Psoas muscle (tissue), 8 donors: ENCODE measurements around the gene PRTFDC1. TPM values are rescaled to one million over a fixed set of nuclear protein-coding genes. Genes with fewer than 3 reads are reported as not detected.

Experiments
- ATAC-seq, 4 donors: fragments of 200-7000 bp; cut with Tn5 transposase; one replicate each; pipeline ENCODE4 v1.9.1; 2020; ENCODE audit warnings: moderate library complexity in 3 of 4, mild to moderate bottlenecking in 2 of 4
- DNase-seq, 2 donors: peaks; one replicate each; pipeline ENCODE4 v3.0.0-alpha.2; 2020
- H3K27ac ChIP-seq: fragments of 200-600 bp; one replicate; pipeline ENCODE4 v1.8.0; 2022
- H3K27me3 ChIP-seq, 3 donors: fragments of 200-600 bp in 1 of 3; one replicate each; pipeline versions ENCODE4 v1.6.1 to v1.8.0; 2013 to 2022; ENCODE audit warnings: low read length in 2 of 3, mild to moderate bottlenecking in 2 of 3, moderate library complexity in 1 of 3; ENCODE audit not compliant: insufficient read depth in 3 of 3
- H3K36me3 ChIP-seq, 2 donors: fragments of 200-600 bp in 1 of 2; one replicate each; pipeline versions ENCODE4 v1.6.1 to v1.8.0; 2013 to 2022; ENCODE audit warnings: low read depth in 1 of 2, mild to moderate bottlenecking in 1 of 2, moderate library complexity in 1 of 2; ENCODE audit not compliant: insufficient read depth in 1 of 2
- H3K4me1 ChIP-seq: fragments of 200-600 bp; one replicate; pipeline ENCODE4 v1.8.0; 2022
- H3K4me3 ChIP-seq: fragments of 200-600 bp; one replicate; pipeline ENCODE4 v1.8.0; 2022; ENCODE audit warnings: mild to moderate bottlenecking
- H3K9me3 ChIP-seq: fragments of 200-600 bp; one replicate; pipeline ENCODE4 v1.8.0; 2022
- CTCF ChIP-seq: fragments of 200-600 bp; IDR thresholded peaks from one replicate; pipeline ENCODE4 v1.8.0; 2022; ENCODE audit warnings: antibody characterized with exemption
- WGBS, 3 donors: extraction: QIAGEN DNeasy Blood & Tissue Kit; methylation state at CpG; one replicate each; pipeline versions ENCODE4 v1.1.6 to v1.1.7; 2013; 5-methylcytosine and 5-hydroxymethylcytosine counted together
- intact Hi-C, 2 donors: fragments of 100-400 bp; cut with DNase I; formaldehyde crosslinking; loops; one replicate each; pipeline versions ENCODE4 v1.11.0 to v1.14.2; 2022
- polyA plus RNA-seq, 3 donors: library from polyadenylated mRNA; stranded (reverse); fragments of 200-250 nt; gene quantifications; one replicate each; pipeline ENCODE4 v1.2.3, GENCODE V29; 2013
- total RNA-seq, 4 donors: library from RNA; stranded (reverse); fragmentation: NEBNext Ultra II Directional in 2 of 4; extraction: Animal tissue kit (Norgen Biotek cat#: 25700) in 2 of 4; gene quantifications; one replicate each; pipeline versions ENCODE4 v1.2.1 to v1.2.4, GENCODE V29; 2021 to 2023
- donor health status: healthy with polysubstance abuse.
- donor health status: DM: no; HTN: no; CAD: no; lungs with moderate emphysema.
- donor health status: Bipolar disorder and iron deficiency.
- donor health status: healthy.
- donor health status: DM: yes; HTN: yes; CAD: no.
- donor health status: DM: no; HTN: no; CAD: no.
- donor health status: DM: no; HTN: no; CAD: no.
- donor health status: DM: yes; HTN: yes; CAD: no.

PRTFDC1 gene
- total and polyA plus RNA-seq, 7 donors: 0.14 to 0.84 (median 0.43) TPM

- WGBS, 3 donors: 43 to 61% (median 47%) methylated on average over 7 of the region's 7 CpGs
- Histone ChIP-seq H3K4me3 (peak overlapping the region; percentile 28), H3K4me1 (peaks cover 3% of the 10 kb centered on the region), H3K27ac (no peak overlapping the region), H3K36me3 (no peaks in the 10 kb centered on the region), H3K9me3 (no peaks in the 10 kb centered on the region), H3K27me3 (no peaks in the 10 kb centered on the region)
- intact Hi-C loops: no loop called here
- ATAC-seq (peak in 2 of 4 donors; percentile 48 to 61), DNase-seq (peak in 1 of 2 donors; percentile 47)
- TF ChIP-seq CTCF: no peak
Measured at GRCh38 chr10:24866604-24867583, 85.5 kb downstream of the PRTFDC1 start.

- Histone ChIP-seq H3K4me3 (no peak overlapping the region), H3K4me1 (peaks cover 3% of the 10 kb centered on the region), H3K27me3 (no peaks in the 10 kb centered on the region), H3K9me3 (no peaks in the 10 kb centered on the region), H3K36me3 (no peaks in the 10 kb centered on the region), H3K27ac (no peak overlapping the region)
- WGBS, 3 donors: 71 to 84% (median 75%) methylated on average over 3 of the region's 3 CpGs
- DNase-seq: no peak
- no peak for ATAC-seq
- TF ChIP-seq CTCF: no peak
- intact Hi-C loops: no loop called here
Measured at GRCh38 chr10:24865783-24866182, 86.6 kb downstream of the PRTFDC1 start.

GRCh38 chr10:24862589-24862988, 89.8 kb downstream of the PRTFDC1 start:
- TF ChIP-seq CTCF: no peak
- no peaks in the 10 kb centered on the region for H3K36me3 ChIP-seq
- no peak for ATAC-seq
- no peaks in the 10 kb centered on the region for H3K9me3 ChIP-seq
- intact Hi-C loops: no loop called here
- H3K27me3 ChIP-seq: no peaks in the 10 kb centered on the region
- DNase-seq: no peak
- peaks cover 3% of the 10 kb centered on the region for H3K4me1 ChIP-seq
- WGBS, 3 donors: 83 to 90% (median 85%) methylated on average over 3 of the region's 3 CpGs
- H3K4me3 ChIP-seq: no peak overlapping the region
- H3K27ac ChIP-seq: no peak overlapping the region

- no peak overlapping the region for H3K4me3 ChIP-seq
- no peak for TF ChIP-seq CTCF
- no peak for DNase-seq
- no peaks in the 10 kb centered on the region for H3K36me3 ChIP-seq
- 49 to 53% (median 52%) methylated on average over 10 of the region's 10 CpGs for WGBS, 3 donors
- intact Hi-C loops: no loop called here
- no peaks in the 10 kb centered on the region for H3K4me1 ChIP-seq
- no peak overlapping the region for H3K27ac ChIP-seq
- no peak for ATAC-seq
- peaks cover 0 to 5% (median 2%) of the 10 kb centered on the region in 3 donors for H3K27me3 ChIP-seq
- H3K9me3 ChIP-seq: no peaks in the 10 kb centered on the region
Measured at GRCh38 chr10:24858288-24859270, 93.8 kb downstream of the PRTFDC1 start.
